AG10803 (cell line): Measurements from ENCODE around the gene SHOC2.

Experiments used
- DNase-seq: peaks from one replicate; pipeline ENCODE4 v3.0.0; 2010; ENCODE audit warnings: low read depth
- H3K4me3 ChIP-seq: 2 replicates; pipeline ENCODE4 v1.5.1; 2011; ENCODE audit warnings: mild to moderate bottlenecking, low read length, control low read depth
- CTCF ChIP-seq: conservative IDR thresholded peaks from 2 replicates; pipeline ENCODE4 v1.5.1; 2011; ENCODE audit warnings: mild to moderate bottlenecking, low read length, control low read depth, inconsistent platforms

SHOC2 gene

GRCh38 chr10:110965216-110965615 lies 45.8 kb downstream of the SHOC2 start:
- no peak overlapping the region for H3K4me3 ChIP-seq
- DNase-seq = no peak
- TF ChIP-seq CTCF = no peak

DNA sequence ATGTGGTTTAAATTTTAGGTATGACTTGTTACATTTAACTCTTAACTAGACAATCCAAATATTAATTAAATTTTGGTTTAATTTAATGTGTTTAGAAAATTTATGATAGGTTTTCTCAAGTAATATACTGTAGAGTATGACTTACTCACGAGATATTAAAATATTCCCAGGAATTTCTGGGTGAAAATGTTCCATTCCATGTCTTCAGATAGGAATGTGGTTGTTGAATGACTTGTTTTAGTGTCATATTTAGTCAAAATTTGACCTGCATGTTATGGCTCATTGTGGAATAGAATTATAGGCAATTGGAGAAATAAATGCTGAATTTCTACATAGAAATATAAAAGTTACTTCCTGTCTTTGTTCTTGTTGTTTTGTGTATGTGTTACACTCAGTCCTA lies 46.7 kb downstream of the SHOC2 start:
- TF ChIP-seq CTCF = no peak
- DNase-seq = peak; percentile 1
- no peak overlapping the region for H3K4me3 ChIP-seq

DNA sequence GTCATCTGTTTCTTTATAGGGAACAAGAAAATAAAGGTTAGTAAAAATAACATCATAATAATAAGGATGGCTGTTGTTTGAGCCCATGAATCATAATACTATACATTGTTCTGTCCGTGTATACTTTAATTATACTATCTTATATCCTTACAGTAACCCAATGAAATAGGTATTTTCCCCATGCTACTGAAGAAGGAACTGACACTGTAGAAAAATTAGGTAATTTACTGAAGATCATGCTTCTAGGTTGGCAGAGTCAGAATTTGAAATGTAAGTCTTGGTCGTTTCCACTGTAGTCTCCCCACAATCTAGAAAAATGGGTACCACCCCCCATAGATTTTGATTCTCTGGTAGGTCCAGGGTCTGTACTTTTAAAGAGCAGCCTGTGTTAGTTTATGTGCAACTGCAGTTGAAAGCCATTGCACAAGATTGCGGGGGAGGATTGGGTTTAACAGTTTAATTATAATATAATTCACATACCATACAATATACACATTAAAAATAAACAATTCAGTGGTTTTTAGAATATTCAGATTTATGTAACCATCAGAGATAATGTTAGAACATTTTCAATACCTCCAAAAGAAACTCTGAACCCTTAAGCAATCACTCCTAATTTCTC lies 47.7 kb downstream of the SHOC2 start:
- H3K4me3 ChIP-seq = no peak overlapping the region
- no peak for DNase-seq
- no peak for TF ChIP-seq CTCF

DNA sequence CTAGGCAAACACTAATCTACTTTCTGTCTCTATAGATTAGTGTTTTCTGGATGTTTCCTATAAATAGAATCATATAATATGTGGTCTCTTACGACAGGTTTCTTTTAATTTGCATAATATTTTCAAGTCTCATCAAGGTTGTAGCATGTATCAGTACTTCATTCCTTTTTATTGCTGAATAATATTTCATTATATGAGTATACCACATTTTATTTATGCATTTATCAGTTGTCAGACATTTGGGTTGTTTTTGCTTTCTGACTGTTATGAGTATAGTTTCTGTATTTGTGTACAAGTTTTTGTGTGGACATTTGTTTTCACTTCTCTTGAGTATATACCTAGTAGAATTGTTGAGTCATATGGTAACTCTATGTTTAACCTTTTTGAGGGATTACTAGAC lies 48.2 kb downstream of the SHOC2 start:
- TF ChIP-seq CTCF = no peak
- no peak overlapping the region for H3K4me3 ChIP-seq

DNA sequence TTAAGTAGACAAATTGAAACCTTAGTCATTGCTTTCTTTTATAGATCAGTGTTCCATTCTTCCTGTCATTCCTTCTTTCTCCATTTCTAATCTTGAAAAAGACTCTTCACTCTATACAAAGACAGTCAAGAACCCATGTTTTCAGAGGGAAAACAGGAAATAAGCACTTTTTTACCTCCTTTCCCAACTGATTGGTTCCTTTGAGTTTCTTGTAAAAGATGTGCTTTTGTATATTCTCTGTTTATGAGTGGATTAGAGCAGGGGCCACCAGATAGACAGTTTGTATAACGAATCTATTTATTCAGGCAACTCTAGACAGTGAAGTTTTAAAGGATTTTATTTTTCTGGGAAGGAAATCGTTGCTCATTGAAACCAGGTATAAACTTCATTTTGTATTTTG lies 49.8 kb downstream of the SHOC2 start:
- no peak for DNase-seq
- no peak overlapping the region for H3K4me3 ChIP-seq
- TF ChIP-seq CTCF = no peak

More for the DNA sequence above, 48.2 kb downstream of the SHOC2 start:
- DNase-seq = no peak

DNA sequence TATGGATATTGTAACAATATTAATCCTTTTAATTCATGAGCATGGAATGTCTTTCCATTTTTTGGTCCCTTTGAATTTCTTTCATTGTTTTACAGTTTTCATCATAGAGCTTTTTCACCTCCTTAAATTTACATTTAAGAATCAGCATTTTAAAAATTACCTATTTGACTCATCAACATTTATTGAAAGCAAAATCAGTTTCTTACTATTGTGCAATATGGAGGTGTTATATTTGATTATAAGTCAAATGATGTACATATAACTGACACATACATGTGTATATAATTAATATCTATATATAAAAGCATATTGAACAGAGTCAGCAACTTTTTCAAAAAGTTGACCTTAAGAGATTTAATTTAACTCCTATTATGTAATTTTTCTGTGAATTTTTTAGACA lies 52.2 kb downstream of the SHOC2 start:
- TF ChIP-seq CTCF = no peak
- DNase-seq = no peak
- no peak overlapping the region for H3K4me3 ChIP-seq

DNA sequence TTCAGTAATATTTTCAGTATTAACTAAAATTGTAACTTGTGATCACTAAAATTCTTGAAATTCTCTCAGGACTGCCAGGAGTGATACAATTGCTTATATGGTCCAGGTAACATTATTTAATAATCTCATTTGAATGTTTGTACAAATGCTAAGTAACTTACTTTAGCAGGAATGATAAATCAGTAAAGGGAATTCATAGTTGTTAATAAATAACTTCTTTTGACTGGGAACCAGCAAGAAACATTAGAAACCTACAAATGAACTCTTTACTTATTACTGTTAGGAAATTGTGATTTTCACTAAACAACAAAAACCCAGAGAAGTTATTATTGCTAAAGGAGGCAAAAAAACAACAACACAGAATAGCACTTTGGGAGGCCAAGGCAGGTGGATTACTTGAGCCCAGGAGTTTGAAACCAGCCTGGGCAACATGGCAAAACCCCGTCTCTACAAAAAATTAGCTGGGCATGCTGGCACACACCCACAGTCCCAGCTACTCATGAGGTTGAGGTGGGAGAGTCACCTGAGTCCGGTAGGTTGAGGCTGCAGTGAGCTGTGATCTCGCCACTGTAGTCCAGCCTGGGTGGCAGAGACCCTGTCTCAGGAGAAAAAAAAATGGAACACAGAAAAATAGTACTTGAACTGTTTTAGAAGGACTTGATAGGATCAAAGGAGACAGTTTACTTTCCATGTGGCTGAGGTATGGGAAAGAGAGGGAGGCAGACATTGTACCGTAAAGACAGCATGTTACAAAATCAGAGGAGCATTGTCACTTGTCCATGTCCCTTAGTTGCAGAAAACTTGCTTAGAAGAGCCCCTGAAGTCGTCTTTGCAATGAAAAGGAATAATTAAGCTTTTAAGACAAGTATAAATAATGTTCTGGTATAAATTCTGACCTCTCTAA lies 53.1 kb downstream of the SHOC2 start:
- H3K4me3 ChIP-seq = no peak overlapping the region
- no peak for TF ChIP-seq CTCF
- no peak for DNase-seq
